ENCODE measurements around the gene DRD1. TPM values are rescaled to one million over a fixed set of nuclear protein-coding genes. Genes with fewer than 3 reads are reported as not detected.

DRD1 gene
- total RNA-seq, 1 donor from 2014 or later = 0.54 TPM

GRCh38 chr5:175392236-175392635 is 51.7 kb downstream of the DRD1 start:
- Mint-ChIP-seq H3K4me1 (no peaks in the 10 kb centered on the region), H3K9me3 (no peaks in the 10 kb centered on the region), H3K36me3 (no peaks in the 10 kb centered on the region), H3K27ac (no peak overlapping the region), H3K4me3 (no peak overlapping the region), H3K27me3 (ENCODE audit: low read depth) (peaks cover 20% of the 10 kb centered on the region)
- DNase-seq (ENCODE audit: low spot score in 2 of 2, unreplicated experiment in 2 of 2) = no peak
- no peak for TF ChIP-seq CTCF (IDR thresholded peaks at IDR 0.05; ENCODE audit: unreplicated experiment)

- Mint-ChIP-seq H3K9me3 (no peaks in the 10 kb centered on the region), H3K4me1 (no peaks in the 10 kb centered on the region), H3K27ac (no peak overlapping the region), H3K36me3 (no peaks in the 10 kb centered on the region), H3K4me3 (no peak overlapping the region), H3K27me3 (ENCODE audit: low read depth) (peaks cover 30% of the 10 kb centered on the region)
- no peak for TF ChIP-seq CTCF (IDR thresholded peaks at IDR 0.05; ENCODE audit: unreplicated experiment)
- no peak for DNase-seq (ENCODE audit: low spot score in 2 of 2, unreplicated experiment in 2 of 2)
These were observed 53.5 kb downstream of the DRD1 start for GRCh38 chr5:175390352-175391083.

Other genes starting within 250 kb of the DRD1 start
- 82.1 to 94.3 TPM (median 87.4 TPM) in 3 replicates for gene SFXN1, start 34.4 kb upstream of the DRD1 start, total RNA-seq
- gene HRH2, start 213.9 kb upstream of the DRD1 start, total RNA-seq = 2.1 to 2.8 TPM (median 2.6 TPM) in 3 replicates

Data from mesothelial cell of epicardium (in vitro differentiated cells).